DND-41 (cell line): ENCODE data around the gene EPPIN.

ENCODE experiments used
- EZH2 ChIP-seq: IDR thresholded peaks from 3 replicates; pipeline ENCODE4 v1.6.1; 2012; ENCODE audit warnings: borderline replicate concordance, low read depth, mild to moderate bottlenecking, moderate library complexity, low read length, inconsistent platforms; ENCODE audit not compliant: severe bottlenecking
- TF ChIP-seq, protein P1 (sequence below): IDR thresholded peaks from 2 replicates; pipeline ENCODE4 v1.5.1; 2012; ENCODE audit warnings: borderline replicate concordance, low read length, moderate library complexity, mild to moderate bottlenecking; ENCODE audit not compliant: poor library complexity, severe bottlenecking; ENCODE audit errors: extremely low read depth

DNA sequence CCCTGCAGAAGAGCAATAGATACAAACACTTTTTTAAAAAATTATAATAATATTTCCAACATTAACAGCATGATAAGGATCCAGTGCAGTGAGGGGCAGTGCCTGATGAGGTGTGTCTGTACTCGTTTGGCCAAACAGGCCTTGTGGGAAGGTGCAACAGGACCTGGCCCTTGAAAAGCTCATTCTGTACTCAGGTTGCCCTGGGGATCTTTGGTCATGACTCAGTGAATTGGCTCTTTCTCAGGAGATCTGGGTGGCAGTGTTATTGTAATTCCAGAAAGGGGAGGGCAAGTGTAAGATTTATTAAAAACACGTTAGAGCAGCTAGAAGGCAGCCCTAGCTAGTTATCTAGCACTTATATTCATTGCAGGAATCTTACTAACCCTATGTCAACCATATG, 28.9 kb downstream of the EPPIN start:
- TF ChIP-seq, protein P1, sequence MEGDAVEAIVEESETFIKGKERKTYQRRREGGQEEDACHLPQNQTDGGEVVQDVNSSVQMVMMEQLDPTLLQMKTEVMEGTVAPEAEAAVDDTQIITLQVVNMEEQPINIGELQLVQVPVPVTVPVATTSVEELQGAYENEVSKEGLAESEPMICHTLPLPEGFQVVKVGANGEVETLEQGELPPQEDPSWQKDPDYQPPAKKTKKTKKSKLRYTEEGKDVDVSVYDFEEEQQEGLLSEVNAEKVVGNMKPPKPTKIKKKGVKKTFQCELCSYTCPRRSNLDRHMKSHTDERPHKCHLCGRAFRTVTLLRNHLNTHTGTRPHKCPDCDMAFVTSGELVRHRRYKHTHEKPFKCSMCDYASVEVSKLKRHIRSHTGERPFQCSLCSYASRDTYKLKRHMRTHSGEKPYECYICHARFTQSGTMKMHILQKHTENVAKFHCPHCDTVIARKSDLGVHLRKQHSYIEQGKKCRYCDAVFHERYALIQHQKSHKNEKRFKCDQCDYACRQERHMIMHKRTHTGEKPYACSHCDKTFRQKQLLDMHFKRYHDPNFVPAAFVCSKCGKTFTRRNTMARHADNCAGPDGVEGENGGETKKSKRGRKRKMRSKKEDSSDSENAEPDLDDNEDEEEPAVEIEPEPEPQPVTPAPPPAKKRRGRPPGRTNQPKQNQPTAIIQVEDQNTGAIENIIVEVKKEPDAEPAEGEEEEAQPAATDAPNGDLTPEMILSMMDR: no peak
- no peak for TF ChIP-seq EZH2
